Endothelial cell of umbilical vein (primary cell): ENCODE measurements around the gene ZNF565. TPM values are rescaled to one million over a fixed set of nuclear protein-coding genes. Genes with fewer than 3 reads are reported as not detected.

Experiments
- BruUV-seq: library from RNA; stranded (reverse); fragments of 400-500 nt; replicated peaks from 2 replicates; lab custom pipeline; 2021; lab: Mats Ljungman, UMichigan
- CTCF ChIA-PET: fragments of 300-600, 350-600 bp; sonication (Branson Sonifier 250); formaldehyde crosslinking; loops from one replicate; lab custom pipeline; 2021; ENCODE audit warnings: antibody characterized with exemption, inconsistent platforms; lab: Charles Lee
- POLR2A ChIA-PET: fragments of 300-600, 350-600 bp; sonication (Branson Sonifier 250); formaldehyde crosslinking; loops from one replicate; lab custom pipeline; 2021; ENCODE audit warnings: antibody characterized with exemption, inconsistent platforms; lab: Charles Lee
- DNase-seq: peaks from one replicate; pipeline ENCODE4 v3.0.0-alpha.2; 2011; ENCODE audit warnings: low read depth, low spot score
- FAIRE-seq: peaks from 2 replicates; lab custom pipeline; 2011; peaks lifted over from hg19 to GRCh38; lab: Jason Lieb, UNC
- H2AFZ ChIP-seq: 2 replicates; pipeline ENCODE4 v1.6.0; 2012; ENCODE audit warnings: low read depth, low read length, control low read depth, inconsistent platforms
- H3K27ac ChIP-seq: 2 replicates; pipeline ENCODE4 v1.5.1; 2011; ENCODE audit warnings: low read depth, mild to moderate bottlenecking, control low read depth, low read length, moderate library complexity; ENCODE audit not compliant: insufficient read depth
- H3K27me3 ChIP-seq, 2 experiments: 2 replicates each; pipeline versions ENCODE4 v1.6.0 to v1.6.1; 2011; ENCODE audit warnings: low read length in 2 of 2, mixed read lengths in 1 of 2; ENCODE audit not compliant: control insufficient read depth in 2 of 2, insufficient read depth in 2 of 2
- H3K36me3 ChIP-seq, 2 experiments: 2 replicates in 1 of 2; 3 replicates in 1 of 2; pipeline ENCODE4 v1.5.1; 2011; ENCODE audit warnings: low read length in 2 of 2, mild to moderate bottlenecking in 1 of 2, moderate library complexity in 1 of 2; ENCODE audit not compliant: control insufficient read depth in 2 of 2, insufficient read depth in 2 of 2; ENCODE audit errors: extremely low read depth in 1 of 2
- H3K4me1 ChIP-seq: 3 replicates; pipeline ENCODE4 v1.5.1; 2011; ENCODE audit warnings: mild to moderate bottlenecking, low read length; ENCODE audit not compliant: control insufficient read depth, insufficient read depth; ENCODE audit errors: extremely low read depth
- H3K4me2 ChIP-seq: 2 replicates; pipeline ENCODE4 v1.6.1; 2011; ENCODE audit warnings: low read length, control low read depth, mixed read lengths; ENCODE audit not compliant: insufficient read depth
- H3K4me3 ChIP-seq, 3 experiments: fragments of 200-600 bp in 1 of 3; sonication (generic), shearing (Covaris generic) in 1 of 3; replicated peaks in 1 of 3; 2 replicates each; pipeline ENCODE4 v1.5.1; 2011 to 2016; ENCODE audit warnings: control low read depth in 3 of 3, low read length in 3 of 3, mild to moderate bottlenecking in 2 of 3, inconsistent platforms in 1 of 3, low read depth in 1 of 3, moderate library complexity in 1 of 3; ENCODE audit not compliant: insufficient read depth in 1 of 3
- H3K79me2 ChIP-seq: 2 replicates; pipeline ENCODE4 v1.6.0; 2012; ENCODE audit warnings: low read length, inconsistent platforms; ENCODE audit not compliant: control insufficient read depth, insufficient read depth
- H3K9ac ChIP-seq: replicated peaks from 2 replicates; pipeline ENCODE3; 2011; ENCODE audit warnings: low read length, control low read depth; ENCODE audit not compliant: insufficient read depth; ENCODE audit errors: extremely low read depth
- H3K9me1 ChIP-seq: replicated peaks from 3 replicates; pipeline ENCODE4 v1.6.0; 2011; ENCODE audit warnings: mild to moderate bottlenecking, low read length; ENCODE audit not compliant: control insufficient read depth, insufficient read depth; ENCODE audit errors: extremely low read depth
- H3K9me3 ChIP-seq: replicated peaks from 2 replicates; pipeline ENCODE4 v1.5.1; 2012; ENCODE audit warnings: low read length, inconsistent platforms; ENCODE audit not compliant: control insufficient read depth, insufficient read depth
- H4K20me1 ChIP-seq: replicated peaks from 2 replicates; pipeline ENCODE3; 2011; ENCODE audit warnings: mild to moderate bottlenecking, low read length; ENCODE audit not compliant: control insufficient read depth, insufficient read depth; ENCODE audit errors: extremely low read depth
- CTCF ChIP-seq, 2 donors: IDR thresholded peaks; 1 replicate in 1 of 2; 2 replicates in 1 of 2; pipeline ENCODE4 v1.5.1; 2011; ENCODE audit warnings: low read length in 2 of 2, mild to moderate bottlenecking in 2 of 2, moderate library complexity in 2 of 2, control low read depth in 1 of 2, inconsistent platforms in 1 of 2, low read depth in 1 of 2; ENCODE audit not compliant: insufficient read depth in 1 of 2; ENCODE audit errors: extremely low read depth in 1 of 2
- EZH2 ChIP-seq: IDR thresholded peaks from 2 replicates; pipeline ENCODE4 v1.6.1; 2012; ENCODE audit warnings: borderline replicate concordance, low read depth, mild to moderate bottlenecking, moderate library complexity, low read length, inconsistent platforms; ENCODE audit not compliant: severe bottlenecking
- FOS ChIP-seq: IDR thresholded peaks from 2 replicates; pipeline ENCODE4 v1.6.1; 2011; ENCODE audit warnings: mild to moderate bottlenecking, low read length, moderate library complexity, borderline replicate concordance; ENCODE audit not compliant: insufficient read depth
- GATA2 ChIP-seq: IDR thresholded peaks from 2 replicates; pipeline ENCODE4 v1.7.0; 2011; ENCODE audit warnings: low read depth, mild to moderate bottlenecking, moderate library complexity, mixed read lengths, low read length; ENCODE audit not compliant: insufficient read length, insufficient read depth
- JUN ChIP-seq: IDR thresholded peaks from 2 replicates; pipeline ENCODE4 v1.6.1; 2011; ENCODE audit warnings: borderline replicate concordance, low read depth; ENCODE audit not compliant: insufficient read length, insufficient read depth
- MAX ChIP-seq: IDR thresholded peaks from 2 replicates; pipeline ENCODE4 v1.6.1; 2011; ENCODE audit not compliant: insufficient read depth, insufficient read length
- MYC ChIP-seq: IDR thresholded peaks from one replicate; pipeline ENCODE4 v1.6.1; 2011; ENCODE audit warnings: mild to moderate bottlenecking, low read depth, low read length
- POLR2A ChIP-seq: IDR thresholded peaks from 2 replicates; pipeline ENCODE4 v1.6.1; 2012; ENCODE audit warnings: low read depth, mild to moderate bottlenecking, control low read depth, low read length
- POLR2AphosphoS5 ChIP-seq: IDR thresholded peaks from 2 replicates; pipeline ENCODE4 v1.6.1; 2012; ENCODE audit warnings: low read depth, mild to moderate bottlenecking, control low read depth, low read length, moderate library complexity; ENCODE audit not compliant: insufficient read depth
- dilution Hi-C: fragments of 300-500 bp; cut with MboI; formaldehyde crosslinking; loops from one replicate; pipeline ENCODE4 v1.15.0; 2019; ENCODE audit warnings: low sequenced_read_pairs; ENCODE audit not compliant: extremely low pct_ligation_motif_present
- intact Hi-C: fragments of 100-400 bp; cut with micrococcal nuclease; formaldehyde crosslinking; loops from one replicate; pipeline ENCODE4 v1.10.0; 2022
- polyA plus RNA-seq, 4 experiments: library from polyadenylated mRNA; depleted of rRNA in 3 of 4; stranded (reverse) in 3 of 4; unstranded in 1 of 4; fragments of >200 nt; gene quantifications; 2 replicates each; pipeline versions ENCODE4 v1.2.1 to v1.2.3, GENCODE V29; 2011 to 2012; ENCODE audit warnings: missing spikeins in 1 of 4
- total RNA-seq: library from RNA; stranded (reverse); gene quantifications from 2 replicates; pipeline ENCODE4 v1.2.3, GENCODE V29; 2021

ZNF565 gene
- total and polyA plus RNA-seq, 2 donors (not counting 3 experiments of a cell fraction or from before 2014, with no cell fraction given): 1.4 to 3.6 TPM

GRCh38 chr19:36210497-36210896, 4.0 kb downstream of the ZNF565 start:
- no peak overlapping the region for H2AFZ ChIP-seq
- no peak overlapping the region for H3K9ac ChIP-seq
- ChIA-PET CTCF (no interaction called here), POLR2A (no interaction called here)
- no peak overlapping the region for H3K4me3 ChIP-seq
- no peaks in the 10 kb centered on the region for H4K20me1 ChIP-seq
- FAIRE-seq (no peak), DNase-seq (no peak)
- no peaks in the 10 kb centered on the region for H3K9me1 ChIP-seq
- TF ChIP-seq GATA2: no peak
- no peak for TF ChIP-seq POLR2AphosphoS5
- TF ChIP-seq CTCF (IDR thresholded peaks at IDR 0.05; ENCODE audit: extremely low read depth in 1 of 2, insufficient read depth in 1 of 2, low read depth in 1 of 2, low read length in 2 of 2): no peak
- TF ChIP-seq EZH2: no peak
- no peak for TF ChIP-seq FOS
- TF ChIP-seq POLR2A: no peak
- no peak for TF ChIP-seq JUN
- no peak for TF ChIP-seq MAX
- TF ChIP-seq MYC: no peak
- H3K9me3 ChIP-seq: no peaks in the 10 kb centered on the region
- H3K36me3 ChIP-seq: no peaks in the 10 kb centered on the region
- intact Hi-C loops (loop anchor here (10.0 kb wide), 2 partner anchors 274 to 564 kb away; partner anchors contain the start of genes ZNF566 and ZNF850), dilution Hi-C loops (no loop called here)
- no peak overlapping the region for H3K27ac ChIP-seq
- no TSS peak for BruUV-seq
- no peaks in the 10 kb centered on the region for H3K27me3 ChIP-seq
- H3K79me2 ChIP-seq: peaks cover 11% of the 10 kb centered on the region
- no peak overlapping the region for H3K4me2 ChIP-seq
- peaks cover 3% of the 10 kb centered on the region for H3K4me1 ChIP-seq
